Heart right ventricle (tissue), 16 donors: ENCODE data around the gene ADGRG3. TPM values are rescaled to one million over a fixed set of nuclear protein-coding genes. Genes with fewer than 3 reads are reported as not detected.

ENCODE experiments used
- ATAC-seq, 8 donors: fragments of 200-7000 bp; cut with Tn5 transposase; one replicate each; pipeline ENCODE4 v1.9.1; 2020; ENCODE audit warnings: mild to moderate bottlenecking in 8 of 8, moderate library complexity in 8 of 8, moderate number of reproducible peaks in 1 of 8
- DNase-seq, 2 donors: peaks; one replicate each; pipeline ENCODE4 v3.0.0-alpha.2; 2020
- H3K27ac ChIP-seq, 10 donors: fragments of 200-600 bp; sonication (generic) in 2 of 10; one replicate each; pipeline versions ENCODE4 v1.5.0 to v1.8.0; 2020 to 2022; ENCODE audit warnings: mild to moderate bottlenecking in 3 of 10
- H3K27me3 ChIP-seq, 7 donors: fragments of 200-600 bp; one replicate each; pipeline ENCODE4 v1.8.0; 2021 to 2022; ENCODE audit warnings: mild to moderate bottlenecking in 2 of 7
- H3K36me3 ChIP-seq, 9 donors: fragments of 200-600 bp; sonication (generic) in 1 of 9; one replicate each; pipeline versions ENCODE4 v1.5.0 to v1.8.0; 2020 to 2022; ENCODE audit warnings: mild to moderate bottlenecking in 2 of 9
- H3K4me1 ChIP-seq, 9 donors: fragments of 200-600 bp; sonication (generic) in 1 of 9; one replicate each; pipeline versions ENCODE4 v1.5.0 to v1.8.0; 2020 to 2022; ENCODE audit warnings: mild to moderate bottlenecking in 4 of 9
- H3K4me3 ChIP-seq, 10 donors: fragments of 200-600 bp; sonication (generic) in 2 of 10; one replicate each; pipeline versions ENCODE4 v1.5.0 to v1.8.0; 2020 to 2022; ENCODE audit warnings: mild to moderate bottlenecking in 7 of 10, moderate library complexity in 2 of 10
- H3K9me3 ChIP-seq, 11 donors: fragments of 200-600 bp in 10 of 11; sonication (generic) in 2 of 11; one replicate each; pipeline versions ENCODE4 v1.5.0 to v1.8.0; 2013 to 2022; ENCODE audit warnings: mild to moderate bottlenecking in 2 of 11, control low read depth in 1 of 11, moderate library complexity in 1 of 11
- CTCF ChIP-seq, 9 donors: fragments of 200-600 bp; sonication (generic) in 2 of 9; IDR thresholded peaks; one replicate each; pipeline versions ENCODE4 v1.5.0 to v1.8.0; 2021 to 2022; ENCODE audit warnings: antibody characterized with exemption in 9 of 9, mild to moderate bottlenecking in 5 of 9, moderate library complexity in 1 of 9
- WGBS, 2 donors: extraction: QIAGEN DNeasy Blood & Tissue Kit; methylation state at CpG; one replicate each; pipeline ENCODE4 v1.1.7; 2013; ENCODE audit warnings: inconsistent platforms in 1 of 2; 5-methylcytosine and 5-hydroxymethylcytosine counted together
- intact Hi-C, 10 donors: fragments of 100-400 bp; cut with DNase I; formaldehyde crosslinking; loops; one replicate each; pipeline versions ENCODE4 v1.11.1 to v1.14.2; 2022
- polyA plus RNA-seq, 2 donors: library from polyadenylated mRNA; stranded (reverse); fragments of 200-250 nt; gene quantifications; one replicate each; pipeline ENCODE4 v1.2.3, GENCODE V29; 2013
- total RNA-seq, 10 donors: library from RNA; stranded (reverse); fragmentation: NEBNext Ultra II Directional in 3 of 10; extraction: Animal tissue kit (Norgen Biotek cat#: 25700) in 3 of 10; gene quantifications; one replicate each; pipeline versions ENCODE4 v1.2.1 to v1.2.4, GENCODE V29; 2021 to 2023
- donor health status: Arrhythmogenic right ventricular cardiomyopathy.
- donor health status: ischemic (EF 13 %, LVEDD 7.1; RV severe dilation, severe dysfunction).
- donor health status: healthy with polysubstance abuse.
- donor health status: DM: no; HTN: yes; CAD: no.
- donor health status: DM: no; HTN: no; CAD: no.
- donor health status: ischemic (EF 25% LVEDD 6.9; RV normal size, moderate dysfunction).
- donor health status: ischemic (EF 25% LVEDD 5.7; RV mildly dilated, moderate dysfunction).
- donor health status: healthy.
- donor health status: DM: yes; HTN: yes; CAD: no.
- donor health status: Ischemic cardiomyopathy.
- donor health status: ischemic (EF 35%, LVEDD 5.7; RV mildly dilated, moderate dysfunction).
- donor health status: nonischemic (EF 11% LVEDD 7.7; RV severe dilation, severe dysfunction).
- donor health status: DM: yes; HTN: yes; CAD: no.
- donor health status: PGD.
- donor health status: ischemic (EF 29% LVEDD 5.4; RV normal size, mild dysfunction).
- donor health status: nonischemic (EF 23%, LVEDD 6.1; RV moderate dilation, normal function).

The ADGRG3 gene
- total and polyA plus RNA-seq, 12 donors = 0.22 to 2.4 (median 0.55) TPM; not detected in 2

GRCh38 chr16:57725554-57725953 lies 57.4 kb downstream of the ADGRG3 start:
- no peaks in the 10 kb centered on the region for H3K36me3 ChIP-seq
- H3K4me1 ChIP-seq = no peaks in the 10 kb centered on the region
- intact Hi-C loops = loop anchor here in 2 of 10 donors (10.0 kb wide), 2 partner anchors 141 to 151 kb away; no protein-coding TSS in a partner anchor
- H3K27ac ChIP-seq = no peak overlapping the region
- TF ChIP-seq CTCF (IDR thresholded peaks at IDR 0.05) = no peak
- no peaks in the 10 kb centered on the region for H3K9me3 ChIP-seq
- ATAC-seq (no peak), DNase-seq (no peak)
- no peaks in the 10 kb centered on the region for H3K27me3 ChIP-seq
- 77 to 83% methylated on average over 5 of the region's 5 CpGs for WGBS, 2 donors
- H3K4me3 ChIP-seq = no peak overlapping the region

GRCh38 chr16:57725976-57726375 lies 57.9 kb downstream of the ADGRG3 start:
- no peaks in the 10 kb centered on the region for H3K27me3 ChIP-seq
- H3K4me3 ChIP-seq = no peak overlapping the region
- H3K27ac ChIP-seq = no peak overlapping the region
- intact Hi-C loops = loop anchor here in 2 of 10 donors (10.0 kb wide), 2 partner anchors 141 to 151 kb away; no protein-coding TSS in a partner anchor
- TF ChIP-seq CTCF (IDR thresholded peaks at IDR 0.05) = no peak
- ATAC-seq (no peak), DNase-seq (no peak)
- no peaks in the 10 kb centered on the region for H3K36me3 ChIP-seq
- no peaks in the 10 kb centered on the region for H3K4me1 ChIP-seq
- 91 to 92% methylated on average over 30 of the region's 30 CpGs for WGBS, 2 donors
- no peaks in the 10 kb centered on the region for H3K9me3 ChIP-seq

GRCh38 chr16:57726433-57726947 lies 58.4 kb downstream of the ADGRG3 start:
- H3K4me1 ChIP-seq = no peaks in the 10 kb centered on the region
- no peak for ATAC-seq
- TF ChIP-seq CTCF (IDR thresholded peaks at IDR 0.05) = no peak
- H3K36me3 ChIP-seq = no peaks in the 10 kb centered on the region
- no peaks in the 10 kb centered on the region for H3K27me3 ChIP-seq
- intact Hi-C loops = loop anchor here in 2 of 10 donors (10.0 kb wide), 2 partner anchors 142 to 152 kb away; no protein-coding TSS in a partner anchor
- WGBS, 2 donors = 80 to 86% methylated on average over 7 of the region's 7 CpGs
- DNase-seq = no peak
- H3K9me3 ChIP-seq = no peaks in the 10 kb centered on the region
- H3K27ac ChIP-seq = no peak overlapping the region
- no peak overlapping the region for H3K4me3 ChIP-seq

DNA sequence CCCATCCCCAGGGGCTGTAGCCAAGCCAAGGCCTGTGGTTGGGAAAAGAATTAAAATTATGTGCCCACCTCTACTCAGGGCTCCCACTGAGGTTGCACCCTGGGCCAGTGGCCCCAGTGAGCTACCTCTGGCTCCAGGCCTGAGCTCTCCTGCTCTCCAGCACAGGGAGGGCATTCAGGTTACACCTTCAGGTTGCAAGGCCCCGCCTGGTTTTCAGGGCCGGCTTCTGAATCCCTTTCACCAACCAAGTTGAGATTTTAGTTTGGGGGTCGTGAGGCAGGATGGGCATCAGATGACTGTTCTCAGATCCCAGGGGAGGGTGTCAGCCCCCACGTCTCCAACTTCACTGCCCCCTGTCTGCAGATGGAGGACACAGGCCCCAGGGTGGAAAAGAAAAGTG lies 59.5 kb downstream of the ADGRG3 start:
- ATAC-seq (no peak), DNase-seq (no peak)
- Histone ChIP-seq H3K27me3 (no peaks in the 10 kb centered on the region), H3K27ac (no peak overlapping the region), H3K36me3 (no peaks in the 10 kb centered on the region), H3K4me3 (no peak overlapping the region), H3K4me1 (no peaks in the 10 kb centered on the region), H3K9me3 (peaks cover 0 to 2% (median 0%) of the 10 kb centered on the region in 11 donors)
- WGBS, 2 donors = 65 to 71% methylated on average over 4 of the region's 4 CpGs
- TF ChIP-seq CTCF (IDR thresholded peaks at IDR 0.05) = no peak
- intact Hi-C loops = loop anchor here in 2 of 10 donors (10.0 kb wide), 2 partner anchors 143 to 153 kb away; no protein-coding TSS in a partner anchor
